ENCODE data around the gene PTGIS.

Gene PTGIS

DNA sequence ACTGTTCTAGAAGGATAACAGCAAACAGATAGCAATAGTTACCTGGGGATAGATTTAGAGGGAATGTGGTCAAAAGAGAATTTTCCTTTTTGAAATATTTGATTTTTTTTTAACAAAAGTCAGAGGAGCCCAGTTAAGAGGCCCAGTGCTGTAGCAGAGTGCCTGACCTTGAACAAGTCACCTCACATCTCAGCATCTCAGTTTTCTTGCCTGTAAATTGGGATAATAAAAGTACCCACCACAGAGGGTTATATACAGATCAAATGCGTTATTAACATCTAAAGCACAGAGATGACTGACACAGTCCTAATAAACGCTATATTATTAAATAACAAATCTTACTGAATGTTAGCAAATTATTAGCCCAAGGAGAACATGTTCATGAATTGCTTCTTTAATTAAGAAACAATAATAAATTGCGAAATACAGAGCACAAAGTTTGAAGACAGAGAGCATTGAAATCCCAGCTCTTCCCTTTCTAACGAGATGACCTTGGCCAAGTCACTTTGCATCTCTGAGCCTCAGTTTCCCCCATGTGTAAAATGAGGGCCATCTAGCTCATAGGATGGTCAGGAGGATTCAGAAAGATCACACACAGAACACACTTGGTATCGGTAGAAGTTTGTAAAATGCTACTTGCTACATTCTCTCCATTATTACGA is 35.5 kb downstream of the PTGIS start:
- no peak for DNase-seq (ENCODE audit: low spot score)
- FAIRE-seq: no peak

DNA sequence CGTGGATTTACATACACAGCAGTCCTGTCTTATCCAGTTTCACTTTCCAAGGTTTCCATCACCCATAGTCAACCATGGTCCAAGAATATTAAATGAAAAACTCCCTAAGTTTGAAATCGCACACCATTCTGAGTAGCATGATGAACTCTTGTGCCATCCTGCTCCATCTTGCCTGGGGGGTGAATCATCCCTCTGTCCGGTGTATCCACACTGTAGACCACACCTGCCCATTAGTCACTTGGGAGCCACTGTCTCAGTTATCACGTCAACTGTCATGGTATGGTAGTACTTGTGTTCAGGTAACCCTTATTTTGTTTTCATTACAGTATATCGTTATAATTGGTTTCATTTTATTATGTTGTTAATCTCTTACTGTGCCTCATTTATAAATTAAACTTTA is 38.5 kb downstream of the PTGIS start:
- FAIRE-seq: peak; percentile 87
- DNase-seq (ENCODE audit: low spot score): no peak

DNA sequence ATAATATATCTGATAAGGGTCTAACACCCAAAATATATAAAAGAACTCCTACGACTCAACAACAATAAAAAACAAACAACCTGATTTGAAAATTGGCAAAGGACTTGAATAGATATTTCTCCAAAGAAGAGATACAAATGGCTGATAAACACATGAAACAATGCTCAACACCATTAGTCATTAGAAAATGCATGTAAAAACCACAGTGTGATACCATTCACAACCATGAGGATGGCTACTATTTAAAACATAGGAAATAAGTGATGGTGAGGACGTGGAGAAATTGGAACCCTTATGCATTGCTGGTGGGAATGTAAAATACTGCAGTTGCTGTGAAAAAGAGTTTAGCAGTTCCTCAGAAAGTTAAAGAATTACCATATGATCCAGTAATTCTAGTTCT is 41.4 kb downstream of the PTGIS start:
- no peak for FAIRE-seq
- no peak for DNase-seq (ENCODE audit: low spot score)

DNA sequence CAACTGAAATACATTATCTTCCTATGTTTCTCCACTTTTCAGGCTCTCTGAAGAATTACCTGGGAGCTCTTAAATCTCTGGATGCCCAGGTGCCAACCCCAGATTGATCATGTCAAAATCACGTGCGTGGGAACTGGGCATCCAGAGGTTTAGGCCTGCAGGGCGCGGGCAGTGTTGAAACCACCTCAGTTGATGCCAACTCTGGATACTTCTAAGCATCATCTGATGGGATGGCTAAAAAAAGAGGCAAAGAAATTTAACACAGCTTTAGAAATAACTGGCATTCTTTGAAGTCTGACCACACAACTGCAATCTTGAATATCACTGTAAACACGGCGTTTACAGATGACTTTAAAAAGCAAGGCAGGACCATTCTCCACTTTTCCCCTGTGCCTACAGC is 41.9 kb downstream of the PTGIS start:
- no peak for DNase-seq (ENCODE audit: low spot score)
- no peak for FAIRE-seq

DNA sequence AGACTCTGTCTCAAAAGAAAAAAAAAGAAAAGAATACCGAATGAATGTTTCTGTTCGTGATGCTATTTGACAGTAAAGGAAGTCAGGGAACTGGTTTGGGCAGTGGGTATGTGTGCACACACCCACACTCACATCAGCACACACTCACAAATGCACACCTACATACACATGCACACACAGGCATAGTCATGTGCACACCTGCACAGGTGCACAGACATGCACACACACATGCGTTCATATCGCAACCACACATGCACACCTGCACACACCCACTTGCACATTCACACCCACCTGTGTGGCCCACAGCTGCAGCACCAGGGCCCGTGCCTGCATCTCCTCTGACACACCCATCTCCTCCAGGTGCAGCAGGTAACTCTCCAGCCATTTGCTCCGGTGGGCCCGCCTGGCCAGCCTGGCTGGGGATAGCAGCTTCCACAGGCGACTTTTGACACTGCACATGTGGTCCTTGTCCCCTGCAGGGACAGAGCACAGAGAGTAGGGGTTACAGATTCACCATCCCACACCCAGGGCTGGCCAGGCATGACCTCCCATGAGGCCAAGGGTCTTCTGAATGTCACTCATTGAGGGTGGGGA is 44.1 kb downstream of the PTGIS start:
- FAIRE-seq (no peak), DNase-seq (ENCODE audit: low spot score) (no peak)

DNA sequence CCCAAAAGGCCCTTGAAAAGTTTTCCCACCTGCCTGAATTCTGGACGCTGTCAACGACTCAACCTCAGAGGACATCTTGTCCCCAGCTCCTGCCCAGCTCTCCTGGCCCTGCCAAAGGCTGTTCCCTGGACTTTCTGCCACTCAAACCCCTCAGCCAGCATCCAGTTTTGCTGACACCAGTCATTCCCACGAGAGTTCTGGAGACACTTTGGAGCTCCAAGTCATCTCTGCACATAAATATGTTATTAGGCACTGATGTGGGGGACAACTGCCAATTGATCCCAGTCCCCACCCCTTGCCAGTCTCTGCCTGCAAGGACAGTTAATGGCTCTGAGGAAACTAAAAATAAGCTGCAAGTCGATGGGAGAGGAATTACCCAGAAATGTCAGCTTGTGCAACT is 46.6 kb downstream of the PTGIS start:
- no peak for DNase-seq (ENCODE audit: low spot score)
- FAIRE-seq: no peak

DNA sequence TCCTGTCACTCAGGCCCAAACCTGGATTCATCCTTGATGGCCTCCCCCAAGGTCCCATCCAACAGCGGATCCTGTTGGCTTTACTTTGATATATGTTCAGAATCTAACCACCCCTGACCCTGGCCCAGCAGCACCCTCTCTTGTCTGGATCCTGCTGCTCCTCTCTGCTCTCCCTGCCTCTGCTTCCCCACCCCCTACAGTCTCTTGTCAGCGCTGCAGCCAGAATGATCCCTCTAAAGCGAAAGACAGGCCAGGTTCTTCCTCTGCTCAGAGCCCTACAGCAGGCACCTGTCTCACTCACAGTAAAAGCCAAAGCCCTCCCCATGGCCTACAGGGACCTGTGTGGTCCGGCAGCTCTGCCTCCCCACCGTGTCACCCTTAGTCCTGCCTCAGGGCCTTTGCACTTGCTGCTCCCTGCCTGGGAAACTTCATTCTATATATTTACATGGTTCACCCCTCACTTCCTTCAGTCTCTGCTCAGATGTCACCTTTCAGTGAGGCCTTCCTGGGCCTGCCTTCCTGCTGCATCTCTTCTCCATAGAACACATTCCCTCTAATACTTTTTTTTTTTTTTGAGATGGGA is 48.1 kb downstream of the PTGIS start:
- FAIRE-seq: no peak
- no peak for DNase-seq (ENCODE audit: low spot score)

DNA sequence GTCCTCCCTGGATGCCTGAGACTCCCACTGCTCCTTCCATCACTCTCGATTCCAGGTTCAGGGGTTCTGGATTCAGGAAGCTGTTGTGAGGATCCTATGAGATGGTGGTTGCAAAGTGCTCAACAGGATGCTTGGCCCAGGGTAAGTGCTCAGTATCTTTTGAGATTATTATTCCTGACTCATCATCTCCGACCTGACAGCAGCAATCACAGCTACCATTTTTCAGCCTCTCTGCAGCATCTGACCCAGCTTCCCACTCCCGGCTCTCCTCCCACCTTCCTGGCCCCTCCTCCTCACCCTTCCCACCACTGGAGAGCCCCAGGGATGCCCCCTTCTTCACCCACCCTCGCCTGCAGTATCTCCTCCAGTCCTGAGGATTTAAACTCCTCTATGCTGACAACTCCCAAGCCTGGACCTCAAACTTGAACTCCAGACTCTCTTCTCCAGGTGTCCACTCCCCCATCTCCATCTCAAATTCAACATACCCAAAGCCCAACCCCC is 48.7 kb downstream of the PTGIS start:
- DNase-seq (ENCODE audit: low spot score) (no peak), FAIRE-seq (no peak)

DNA sequence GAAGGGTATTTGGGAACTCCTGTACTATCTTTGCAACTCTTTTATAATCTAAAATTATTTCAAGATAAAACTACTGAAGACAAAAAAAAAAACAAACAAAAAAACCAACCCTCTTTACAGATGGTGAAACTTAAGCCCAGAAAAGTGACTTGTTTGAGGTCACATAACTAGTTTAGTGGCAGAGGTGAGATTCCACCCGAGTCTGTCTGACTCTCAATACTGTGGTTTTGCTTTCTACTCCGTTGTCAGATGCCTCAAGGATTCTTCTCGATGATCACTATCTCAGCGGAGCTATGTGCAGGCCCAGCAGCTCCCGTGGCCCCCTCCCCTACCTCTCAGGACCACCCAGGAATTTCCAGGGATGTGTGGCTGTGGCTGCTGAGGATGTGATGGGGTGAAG is 49.4 kb downstream of the PTGIS start:
- DNase-seq (ENCODE audit: low spot score) (no peak), FAIRE-seq (no peak)

DNA sequence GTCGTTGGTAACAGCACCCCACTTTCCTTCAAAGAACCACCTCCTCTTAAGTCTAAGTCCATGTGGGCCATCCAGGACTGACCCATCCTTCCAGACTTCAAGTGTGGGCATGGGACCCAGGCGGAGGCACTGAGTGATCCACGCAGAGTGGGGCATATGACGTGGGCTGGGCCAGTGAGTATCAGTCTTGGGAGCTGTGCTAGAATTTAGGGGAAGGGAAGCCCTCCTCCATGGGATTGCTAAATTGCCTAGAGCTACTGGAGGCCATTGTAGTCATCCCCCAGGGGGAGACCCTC is 50.2 kb downstream of the PTGIS start:
- no peak for FAIRE-seq
- DNase-seq (ENCODE audit: low spot score): no peak

DNA sequence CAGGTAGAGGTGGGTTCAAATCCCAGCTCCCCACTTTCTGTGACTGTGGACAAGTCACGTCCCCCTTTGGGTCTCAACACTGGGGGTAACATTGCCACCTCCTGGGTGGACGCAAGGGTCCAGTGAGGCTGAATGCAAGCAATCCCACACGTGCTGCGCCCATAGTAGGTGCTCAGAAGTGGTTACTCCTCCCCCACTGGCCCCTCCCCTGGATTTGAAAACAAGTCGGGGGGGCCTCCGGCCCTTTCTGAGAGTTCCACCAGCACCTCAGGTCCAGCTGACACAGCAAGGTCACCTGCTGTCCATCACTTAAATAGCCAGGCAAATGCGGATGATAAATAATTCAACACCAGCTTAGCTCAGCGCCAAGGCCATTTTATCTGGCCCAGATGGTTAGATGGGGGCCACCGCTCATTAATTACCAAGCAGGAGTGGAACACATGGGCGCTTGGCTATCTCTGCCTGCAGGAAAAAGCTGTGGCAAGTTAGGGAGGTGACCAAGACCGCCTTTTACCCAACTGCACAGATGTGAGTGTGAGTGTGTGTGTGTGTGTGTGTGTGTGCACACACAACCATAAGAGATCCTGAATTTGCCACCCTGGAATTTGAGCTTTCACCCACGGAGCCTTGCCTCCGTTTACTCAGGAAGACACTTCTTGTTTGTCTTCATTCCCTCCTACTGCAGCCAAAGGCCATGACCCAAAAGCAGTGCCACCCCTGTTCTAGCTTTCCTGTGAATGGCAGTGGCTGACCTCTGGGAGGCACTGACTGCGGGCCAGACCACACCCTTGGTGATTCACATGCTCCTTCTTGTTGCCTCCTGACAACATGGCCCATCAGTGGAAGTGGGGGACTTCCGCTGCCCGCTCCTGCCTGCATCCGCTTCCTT is 50.8 kb downstream of the PTGIS start:
- peak; percentile 77 for FAIRE-seq
- DNase-seq (ENCODE audit: low spot score): no peak

DNA sequence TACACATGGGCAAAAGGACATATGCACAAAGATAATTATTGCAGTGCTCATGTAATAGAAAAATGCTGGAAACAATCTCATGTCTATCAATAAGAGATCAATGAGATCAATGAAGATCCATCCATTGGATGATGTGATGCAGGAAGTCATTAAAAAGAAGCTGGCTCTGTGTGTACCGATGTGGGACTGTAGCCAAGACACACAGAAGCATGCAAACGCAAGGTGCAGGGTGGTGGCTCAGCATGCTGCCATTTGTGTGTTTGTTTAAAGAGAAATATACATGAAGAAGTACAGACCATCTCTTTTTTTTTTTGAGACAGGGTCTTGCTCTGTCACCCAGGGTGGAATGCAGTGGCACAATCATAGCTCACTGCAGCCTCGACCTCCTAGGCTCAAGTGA is 52.4 kb downstream of the PTGIS start:
- DNase-seq (ENCODE audit: low spot score): no peak
- FAIRE-seq: no peak

DNA sequence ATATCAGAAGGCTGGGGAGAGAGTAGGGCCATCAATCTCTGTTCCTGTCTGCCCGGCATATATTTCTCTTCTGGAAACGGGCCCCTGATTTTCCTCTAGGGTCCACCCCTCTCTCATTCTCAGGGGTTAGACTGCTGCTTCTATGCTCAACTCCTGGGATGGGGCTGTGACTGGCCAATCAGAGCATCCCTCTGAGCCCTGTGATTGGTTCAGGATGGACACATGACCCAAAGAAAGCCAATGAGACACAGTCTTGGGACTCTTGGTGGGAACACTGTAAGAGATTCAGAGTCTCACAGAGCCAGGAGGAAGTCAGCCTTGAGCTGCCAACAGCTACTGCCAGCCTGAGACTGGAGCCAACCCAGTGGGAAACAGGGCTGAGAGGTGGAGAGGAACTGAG is 54.4 kb downstream of the PTGIS start:
- DNase-seq (ENCODE audit: low spot score) (no peak), FAIRE-seq (peak; percentile 9)

DNA sequence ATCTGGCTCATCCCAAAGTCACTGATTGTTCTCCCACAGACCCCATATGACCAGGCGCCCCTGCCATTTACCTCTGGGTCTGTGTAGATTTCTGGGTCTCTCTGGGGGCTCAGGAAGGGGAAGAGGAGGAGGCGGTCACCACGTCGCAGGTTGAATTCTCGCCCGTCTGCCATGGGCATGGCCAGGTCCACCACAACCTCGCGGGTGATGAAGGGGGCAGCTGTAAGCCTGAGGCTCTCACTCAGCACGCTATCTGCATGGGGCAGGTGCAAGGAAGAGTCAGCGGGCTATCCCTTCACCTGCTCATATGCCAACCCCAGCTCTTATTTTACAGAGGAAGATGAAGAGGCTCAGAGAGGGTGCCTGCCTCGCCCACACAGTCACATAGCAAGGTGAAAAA is 54.9 kb downstream of the PTGIS start:
- FAIRE-seq (peak; percentile 5), DNase-seq (ENCODE audit: low spot score) (no peak)

DNA sequence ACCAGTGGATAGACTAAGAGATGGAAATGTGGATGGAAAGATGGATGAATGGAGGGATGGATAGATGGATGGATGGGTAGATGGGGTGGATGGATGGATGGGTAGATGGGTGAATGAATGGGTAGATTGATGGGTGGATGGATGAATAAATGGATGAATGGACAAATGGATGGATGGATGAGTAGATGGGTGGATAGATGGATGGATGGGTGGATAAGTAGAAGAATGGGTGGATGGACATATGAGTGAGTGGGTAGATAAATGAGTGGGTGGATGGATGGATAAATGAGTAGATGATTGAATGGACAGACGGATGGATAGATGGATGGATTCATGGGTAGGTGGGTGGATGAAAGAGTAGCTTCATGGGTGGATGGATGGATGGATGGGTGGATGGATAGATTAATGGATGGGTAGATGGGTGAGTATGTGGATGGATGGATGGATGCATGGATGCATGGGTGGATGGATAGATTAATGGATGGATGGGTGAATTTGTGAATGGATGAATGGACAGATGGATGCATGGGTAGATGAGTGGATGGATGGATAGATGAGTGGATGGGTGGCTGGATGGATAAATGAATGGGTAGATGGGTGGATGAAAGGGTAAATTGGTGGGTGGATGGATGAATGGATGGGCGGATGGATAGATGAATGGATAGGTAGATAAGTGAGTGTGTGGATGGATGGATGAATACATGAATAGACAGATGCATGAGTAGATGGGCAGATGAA is 56.0 kb downstream of the PTGIS start:
- peak; percentile 97 for FAIRE-seq
- no peak for DNase-seq (ENCODE audit: low spot score)

DNA sequence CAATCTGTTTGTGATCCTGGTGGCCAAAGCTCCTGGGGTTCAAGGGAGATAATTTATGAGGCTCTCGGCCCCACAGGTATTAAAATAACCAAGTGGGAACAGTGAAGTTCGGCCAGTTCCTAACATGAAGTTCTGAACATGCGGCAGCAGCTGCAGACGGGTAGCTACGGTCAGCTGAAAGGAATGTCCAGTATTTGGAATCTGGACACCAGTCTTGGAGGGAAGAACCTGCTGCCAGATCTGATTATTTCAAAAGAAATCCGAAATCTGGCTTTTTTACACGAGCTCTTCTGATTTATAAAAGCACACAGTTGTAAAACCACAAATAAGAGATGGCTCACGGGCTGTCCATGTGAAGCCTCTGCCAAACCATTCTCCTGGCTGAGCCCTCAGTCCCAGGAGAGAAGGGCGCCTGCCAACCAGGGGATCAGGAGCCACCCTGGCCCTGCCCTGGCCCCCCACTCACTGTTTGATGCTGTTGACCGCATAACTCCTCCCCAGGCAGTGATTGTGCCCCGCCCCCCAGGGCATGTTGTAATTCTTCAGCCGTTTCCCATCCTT is 57.3 kb downstream of the PTGIS start:
- DNase-seq (ENCODE audit: low spot score): peak; percentile 73
- no peak for FAIRE-seq

DNA sequence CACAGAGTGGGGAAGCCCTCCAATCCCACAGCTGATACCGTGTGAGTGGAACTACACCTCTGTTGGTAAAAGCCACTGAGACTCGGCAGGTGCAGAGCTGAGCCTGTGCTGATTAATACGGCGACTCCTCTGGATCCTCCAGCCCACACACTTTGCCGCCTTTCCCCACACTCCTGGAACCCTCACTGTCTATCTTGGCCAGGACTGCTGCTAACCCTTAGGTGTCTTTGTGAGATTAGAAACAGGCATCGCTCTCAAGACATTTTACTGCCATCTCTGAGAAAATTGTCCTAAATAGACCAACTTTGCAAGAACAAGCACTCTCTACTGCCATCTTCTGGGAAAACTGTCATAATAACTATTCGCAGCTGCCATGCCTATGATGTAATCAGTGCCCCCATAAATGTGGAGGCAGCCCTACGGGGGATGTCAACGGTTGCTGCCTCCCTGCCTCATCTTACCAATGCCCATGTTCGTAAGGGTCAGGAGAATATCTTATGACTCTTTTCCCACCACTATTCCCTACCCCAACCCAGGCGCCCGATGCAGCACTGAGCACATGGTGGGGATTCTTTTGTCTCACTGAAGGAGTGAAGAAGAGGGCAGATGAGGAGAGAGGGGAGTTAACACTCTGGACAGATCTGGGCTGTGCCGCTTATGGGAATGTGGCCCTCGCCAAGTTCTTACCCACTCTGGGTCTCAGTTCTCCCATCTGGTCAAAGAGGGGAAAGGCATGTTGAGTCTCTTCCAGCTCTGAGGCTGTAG is 59.3 kb downstream of the PTGIS start:
- peak; percentile 79 for FAIRE-seq
- peak; percentile 77 for DNase-seq (ENCODE audit: low spot score)

DNA sequence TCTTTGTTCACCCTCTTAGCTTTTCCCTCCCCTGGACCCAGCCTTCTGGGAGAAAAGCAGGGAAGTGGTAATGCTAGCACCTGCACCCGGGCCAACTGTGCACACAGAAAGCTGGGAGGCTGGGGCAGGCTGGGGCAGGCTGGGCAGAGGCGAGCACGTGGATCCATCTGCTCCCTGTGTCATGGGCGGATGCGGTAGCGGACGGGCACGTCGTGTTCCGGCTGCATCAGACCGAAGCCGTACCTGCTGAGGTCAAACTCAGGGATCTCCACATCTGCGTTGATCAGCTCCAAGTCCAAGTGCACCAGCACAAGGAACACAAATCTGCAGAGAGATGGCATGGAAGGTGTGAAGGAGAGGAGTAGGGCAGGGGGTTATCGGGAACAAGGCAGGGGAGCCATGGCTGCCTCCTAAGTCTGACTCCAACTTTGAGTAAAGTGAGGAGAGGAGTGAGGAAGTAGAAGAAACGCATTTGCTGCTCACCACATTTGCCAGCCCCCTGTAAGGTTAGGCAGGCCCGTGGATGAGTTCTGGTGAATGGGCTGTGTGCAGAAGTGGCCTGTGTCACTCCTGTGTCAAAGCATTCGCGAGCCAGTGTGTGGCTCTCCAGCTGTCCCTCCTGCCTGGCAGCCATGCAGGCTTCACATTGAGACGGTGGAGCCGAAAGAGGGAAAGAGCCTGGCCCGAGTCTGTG is 60.0 kb downstream of the PTGIS start:
- FAIRE-seq (no peak), DNase-seq (ENCODE audit: low spot score) (no peak)

DNA sequence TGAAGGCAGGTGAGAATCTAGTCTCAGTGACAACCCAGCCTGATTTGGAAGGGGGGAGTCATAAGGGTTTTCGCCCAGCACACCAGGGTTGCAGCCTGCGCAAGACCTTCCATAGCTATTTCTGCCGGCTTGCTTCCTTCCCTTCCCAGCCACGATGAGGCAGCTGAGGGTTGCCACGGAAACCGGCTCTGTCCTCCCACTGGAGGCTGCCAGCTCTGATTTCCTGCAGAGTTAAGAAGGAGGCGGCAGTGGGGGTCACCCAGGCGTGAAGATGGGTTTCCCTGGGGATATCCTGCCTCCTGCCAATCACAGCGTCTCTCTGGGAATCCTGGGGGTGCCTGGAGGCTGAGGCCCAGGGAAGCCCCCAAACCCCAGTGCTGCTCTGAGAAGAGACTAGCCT is 62.4 kb downstream of the PTGIS start:
- peak; percentile 54 for DNase-seq (ENCODE audit: low spot score)
- FAIRE-seq: no peak

DNA sequence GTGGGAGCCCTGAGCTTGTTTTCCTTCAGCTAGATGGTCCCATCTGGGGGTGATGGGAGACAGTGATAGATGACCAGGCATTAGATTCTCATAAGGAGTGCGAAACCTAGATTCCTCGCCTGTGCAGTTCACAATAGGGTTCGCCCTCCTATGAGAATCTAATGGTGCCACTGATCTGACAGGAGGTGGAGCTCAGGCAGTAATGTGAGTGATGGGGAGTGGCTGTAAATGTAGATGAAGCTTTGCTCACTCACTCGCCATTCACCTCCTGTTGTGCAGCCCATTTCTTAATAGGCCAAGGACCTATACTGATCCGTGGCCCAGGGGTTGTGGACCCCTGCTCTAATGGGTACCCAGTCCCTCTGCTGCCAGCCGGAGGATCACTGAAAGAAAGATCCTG is 64.8 kb downstream of the PTGIS start:
- FAIRE-seq (no peak), DNase-seq (ENCODE audit: low spot score) (no peak)
